ENCODE measurements around the gene LRRC53. TPM values are rescaled to one million over a fixed set of nuclear protein-coding genes. Genes with fewer than 3 reads are reported as not detected.

The LRRC53 gene
- polyA plus RNA-seq, 3 donors, result not detected

DNA sequence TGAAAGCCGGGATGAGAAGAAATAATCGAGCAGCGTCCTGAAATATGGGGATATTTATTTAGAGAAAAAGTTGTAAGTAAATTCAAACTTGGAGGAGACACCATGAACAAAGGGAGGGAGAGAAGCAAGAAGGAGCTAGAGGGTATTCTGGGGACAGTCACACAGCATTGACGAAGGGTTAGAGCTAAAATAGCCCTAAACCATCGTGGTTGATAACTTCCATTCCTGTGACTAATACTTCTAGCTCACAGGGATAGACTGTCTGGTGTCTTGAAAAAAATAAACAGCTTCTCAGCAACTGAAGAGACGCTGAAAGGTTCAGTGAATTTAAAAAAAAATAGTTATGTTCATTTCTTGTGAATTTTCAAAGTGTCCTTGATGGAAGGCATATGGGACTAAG is 86.7 kb downstream of the LRRC53 start:
- Histone ChIP-seq H3K27ac (ENCODE audit: low read depth in 1 of 2, low read length in 2 of 2) (no peak overlapping the region), H3K4me1 (ENCODE audit: control insufficient read depth in 1 of 2, insufficient read depth in 2 of 2, low read length in 2 of 2) (no peaks in the 10 kb centered on the region), H3K9me3 (replicated peaks in 1 of 2; ENCODE audit: control insufficient read depth in 1 of 2, insufficient read depth in 1 of 2, low read length in 2 of 2) (no peaks in the 10 kb centered on the region), H3K36me3 (replicated peaks in 1 of 2; ENCODE audit: control insufficient read depth in 1 of 2, insufficient read depth in 2 of 2, low read length in 2 of 2) (no peaks in the 10 kb centered on the region), H3K4me2 (replicated peaks; ENCODE audit: extremely low read depth, low read length, poor library complexity, severe bottlenecking) (no peak overlapping the region), H4K20me1 (ENCODE audit: insufficient read depth, low read length) (no peaks in the 10 kb centered on the region), H3K27me3 (ENCODE audit: control insufficient read depth in 2 of 2, insufficient read depth in 2 of 2, low read length in 2 of 2) (no peaks in the 10 kb centered on the region), H3K4me3 (replicated peaks in 1 of 3; ENCODE audit: low read depth in 2 of 3, low read length in 3 of 3) (no peak overlapping the region), H3K79me2 (ENCODE audit: insufficient read depth, low read length) (no peaks in the 10 kb centered on the region), H2AFZ (ENCODE audit: insufficient read depth, low read depth, low read length, poor library complexity, severe bottlenecking) (no peak overlapping the region), H3K9ac (ENCODE audit: insufficient read depth, low read length, poor library complexity, severe bottlenecking) (no peak overlapping the region)
- no peaks in the 10 kb centered on the region for H3K4me1 Mint-ChIP-seq
- DNase-seq, result no peak
- no peaks in the 10 kb centered on the region for H3K36me3 Mint-ChIP-seq
- no peak overlapping the region for H3K4me3 Mint-ChIP-seq
- no peak overlapping the region for H3K27ac Mint-ChIP-seq
- H3K9me3 Mint-ChIP-seq, result peaks cover 0 to 5% (median 0%) of the 10 kb centered on the region in 7 donors
- 95% methylated on average over 2 of the region's 6 CpGs for WGBS (ENCODE audit: insufficient coverage)
- no peak for TF ChIP-seq CTCF (IDR thresholded peaks at IDR 0.05)
- intact Hi-C loops (cut with micrococcal nuclease), result no loop called here
- no peaks in the 10 kb centered on the region for H3K27me3 Mint-ChIP-seq (ENCODE audit: low read depth in 3 of 3)

DNA sequence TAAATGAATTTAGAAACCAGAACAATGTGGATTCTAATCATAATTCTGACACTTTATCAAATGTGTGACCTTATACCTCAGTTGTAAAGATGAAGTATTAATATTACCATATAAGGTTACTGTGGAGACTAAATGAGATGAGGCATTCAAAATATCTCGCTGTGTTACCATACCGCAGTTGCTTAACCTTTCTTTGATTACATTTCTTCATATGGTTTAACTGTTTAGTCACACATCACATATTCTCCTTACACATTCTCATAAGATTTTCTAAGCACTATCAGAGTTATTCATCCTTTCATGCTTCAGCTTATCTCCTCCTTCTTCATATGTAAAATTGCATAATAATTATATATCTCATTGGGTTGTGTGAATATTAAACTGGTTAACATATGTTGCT is 88.9 kb downstream of the LRRC53 start:
- Histone ChIP-seq H2AFZ (ENCODE audit: insufficient read depth, low read depth, low read length, poor library complexity, severe bottlenecking) (no peak overlapping the region), H3K4me1 (ENCODE audit: control insufficient read depth in 1 of 2, insufficient read depth in 2 of 2, low read length in 2 of 2) (no peaks in the 10 kb centered on the region)
- no peaks in the 10 kb centered on the region for H3K36me3 Mint-ChIP-seq

More for the DNA sequence above, 88.9 kb downstream of the LRRC53 start:
- H3K4me1 Mint-ChIP-seq, result no peaks in the 10 kb centered on the region
- H3K9me3 Mint-ChIP-seq, result peaks cover 0 to 2% (median 0%) of the 10 kb centered on the region in 7 donors
- no peaks in the 10 kb centered on the region for H3K9me3 ChIP-seq (replicated peaks in 1 of 2; ENCODE audit: control insufficient read depth in 1 of 2, insufficient read depth in 1 of 2, low read length in 2 of 2)
- no peaks in the 10 kb centered on the region for H3K27me3 Mint-ChIP-seq (ENCODE audit: low read depth in 3 of 3)
- no peak for TF ChIP-seq CTCF (IDR thresholded peaks at IDR 0.05)
- H3K27ac ChIP-seq (ENCODE audit: low read depth in 1 of 2, low read length in 2 of 2), result no peak overlapping the region
- DNase-seq, result no peak
- H3K4me3 Mint-ChIP-seq, result no peak overlapping the region
- H3K9ac ChIP-seq (ENCODE audit: insufficient read depth, low read length, poor library complexity, severe bottlenecking), result no peak overlapping the region
- no peak overlapping the region for H3K27ac Mint-ChIP-seq
- no peak overlapping the region for H3K4me3 ChIP-seq (replicated peaks in 1 of 3; ENCODE audit: low read depth in 2 of 3, low read length in 3 of 3)
- no peaks in the 10 kb centered on the region for H3K79me2 ChIP-seq (ENCODE audit: insufficient read depth, low read length)
- no peak overlapping the region for H3K4me2 ChIP-seq (replicated peaks; ENCODE audit: extremely low read depth, low read length, poor library complexity, severe bottlenecking)
- H4K20me1 ChIP-seq (ENCODE audit: insufficient read depth, low read length), result no peaks in the 10 kb centered on the region
- no peaks in the 10 kb centered on the region for H3K36me3 ChIP-seq (replicated peaks in 1 of 2; ENCODE audit: control insufficient read depth in 1 of 2, insufficient read depth in 2 of 2, low read length in 2 of 2)
- no peaks in the 10 kb centered on the region for H3K27me3 ChIP-seq (ENCODE audit: control insufficient read depth in 2 of 2, insufficient read depth in 2 of 2, low read length in 2 of 2)
- intact Hi-C loops (cut with micrococcal nuclease), result no loop called here
- no CpG with 5 or more reads among the region's 2 CpGs for WGBS (ENCODE audit: insufficient coverage)
